ENCODE data around the gene SPTBN2.
"Not testable (repeated sequence)": the region's sequence is repeated elsewhere in the genome, so short reads cannot be mapped to it uniquely, and the experiment has no call there.

The SPTBN2 gene

DNA sequence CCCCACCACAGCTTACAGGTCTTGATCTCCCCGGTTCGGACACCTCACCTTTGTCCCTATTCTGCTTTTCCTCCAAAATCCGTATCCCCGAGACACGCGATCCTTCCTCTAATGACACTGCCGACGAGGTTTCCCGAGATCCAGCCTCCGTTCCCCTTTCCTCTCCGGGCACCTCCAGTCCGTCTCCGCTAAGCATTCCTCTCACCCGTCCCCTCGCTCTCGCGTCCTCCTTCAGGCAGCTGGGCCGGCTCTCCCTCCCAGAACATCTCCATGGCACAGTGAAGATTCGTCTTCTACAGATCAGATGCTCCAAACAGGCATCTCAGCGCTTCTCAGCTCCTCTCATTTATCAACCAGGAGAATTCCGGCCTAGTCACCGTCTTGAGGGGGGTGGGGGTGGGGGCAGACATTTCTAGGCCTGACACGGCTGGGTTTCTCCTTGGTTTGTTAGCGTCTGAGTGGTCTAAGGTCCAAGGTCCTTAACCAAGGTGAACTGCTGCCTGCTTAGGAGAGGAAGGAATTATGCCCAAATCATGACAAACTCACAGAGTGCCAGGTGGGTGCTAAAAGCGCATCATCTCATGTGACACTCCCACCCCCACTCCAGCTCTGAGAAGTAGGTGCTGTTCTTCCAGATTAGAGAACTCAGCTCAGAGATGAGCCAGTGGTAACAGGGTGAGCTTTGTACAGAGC lies at the start of gene SPTBN2:
SPTBN2 (minus strand) TSS at position 524 of the 693 bp plus-strand sequence. CDS start 7,976 bp downstream, outside the sequence.
- DNase-seq: no peak

- DNase-seq: no peak
Measured at GRCh38 chr11:66768818-66769217, 39.8 kb upstream of the SPTBN2 start.

- DNase-seq: no peak
Measured at GRCh38 chr11:66768088-66768521, 39.1 kb upstream of the SPTBN2 start.

DNA sequence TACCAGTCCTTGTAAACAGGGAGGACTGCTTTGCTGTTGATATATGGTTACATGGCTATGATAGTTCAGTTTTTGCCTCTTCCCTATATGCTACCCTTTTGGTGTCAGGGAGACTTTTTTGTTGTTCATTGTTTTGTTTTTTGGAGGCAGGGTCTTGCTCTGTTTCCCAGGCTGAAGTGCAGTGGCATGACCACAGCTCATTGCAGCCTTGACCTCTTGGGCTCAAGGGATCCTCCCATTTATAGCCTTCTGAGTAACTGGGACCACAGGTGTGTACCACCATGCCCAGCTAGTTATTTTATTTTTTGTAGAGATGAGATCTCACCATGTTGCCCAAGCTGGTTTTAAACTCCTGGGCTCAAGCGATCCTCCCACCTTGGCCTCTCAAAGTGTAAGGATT lies 38.6 kb upstream of the SPTBN2 start:
- DNase-seq: no peak

DNA sequence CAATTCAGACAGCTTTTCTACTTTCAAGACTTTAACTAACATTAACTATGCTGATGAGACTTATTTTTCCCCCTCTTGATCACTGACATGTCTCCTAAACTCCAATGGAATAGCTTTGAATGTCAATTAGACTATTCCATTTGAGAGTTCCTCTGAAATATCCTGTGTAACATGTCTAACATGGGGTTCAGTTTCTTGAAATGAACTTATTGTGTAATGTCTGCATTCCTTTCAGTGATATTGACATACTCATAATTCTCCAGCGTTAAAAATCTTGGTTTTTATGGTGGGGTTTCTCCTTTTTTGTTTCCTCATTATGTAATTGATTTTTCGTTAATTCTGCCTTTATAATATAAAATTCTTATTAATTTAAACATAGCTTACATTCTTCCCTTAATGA lies 37.7 kb upstream of the SPTBN2 start:
- no peak for DNase-seq

GRCh38 chr11:66762088-66762487 lies 33.1 kb upstream of the SPTBN2 start:
- DNase-seq: no peak

DNA sequence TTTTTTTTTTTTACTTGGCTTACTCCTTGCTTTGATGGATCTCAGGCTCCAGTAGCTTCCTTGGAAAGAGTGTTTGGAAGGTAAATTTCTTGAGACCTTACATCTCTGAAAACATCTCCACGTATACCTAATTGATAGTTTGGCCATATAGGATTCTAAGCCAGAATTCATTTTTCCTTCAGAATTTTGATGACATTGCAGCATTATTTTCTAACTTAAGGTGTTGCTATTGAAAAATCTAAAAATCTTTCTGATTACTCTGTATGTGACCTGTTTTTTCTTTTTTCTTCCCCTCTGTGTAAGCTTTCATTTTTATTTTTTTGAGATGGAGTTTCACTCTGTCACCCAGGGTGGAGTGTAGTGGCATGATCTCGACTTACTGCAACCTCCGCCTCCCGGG lies 23.1 kb upstream of the SPTBN2 start:
- no peak for DNase-seq

- no peak for DNase-seq
Measured at GRCh38 chr11:66749091-66749490, 20.1 kb upstream of the SPTBN2 start.

DNA sequence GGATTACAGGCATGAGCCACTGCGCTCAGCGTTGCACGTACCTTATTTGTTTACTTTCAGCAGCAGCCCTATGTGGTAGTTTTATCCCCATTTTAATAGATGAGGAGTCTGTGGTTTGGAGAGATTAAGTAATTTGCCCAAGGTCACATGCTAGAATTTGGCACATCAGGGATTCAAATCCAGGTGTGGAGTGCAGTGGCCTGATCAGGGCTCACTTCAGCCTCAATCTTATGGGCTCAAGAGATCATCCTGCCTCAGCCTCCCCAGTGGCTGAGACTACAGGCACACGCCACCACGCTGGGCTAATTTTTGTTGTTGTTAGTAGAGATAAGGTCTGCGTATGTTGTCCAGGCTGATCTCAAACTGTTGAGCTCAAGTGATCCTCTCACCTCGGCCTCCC lies 18.5 kb upstream of the SPTBN2 start:
- DNase-seq: no peak

GRCh38 chr11:66745356-66746235 lies 16.6 kb upstream of the SPTBN2 start:
- DNase-seq: peak; percentile 46

GRCh38 chr11:66744485-66745355 lies 15.7 kb upstream of the SPTBN2 start:
- peak; percentile 86 for DNase-seq

- no peak for DNase-seq
Measured at GRCh38 chr11:66743271-66743968, 14.4 kb upstream of the SPTBN2 start.

GRCh38 chr11:66741153-66741552 lies 12.1 kb upstream of the SPTBN2 start:
- no peak for DNase-seq

- DNase-seq: no peak
Measured at GRCh38 chr11:66739983-66740382, 11.0 kb upstream of the SPTBN2 start.

DNA sequence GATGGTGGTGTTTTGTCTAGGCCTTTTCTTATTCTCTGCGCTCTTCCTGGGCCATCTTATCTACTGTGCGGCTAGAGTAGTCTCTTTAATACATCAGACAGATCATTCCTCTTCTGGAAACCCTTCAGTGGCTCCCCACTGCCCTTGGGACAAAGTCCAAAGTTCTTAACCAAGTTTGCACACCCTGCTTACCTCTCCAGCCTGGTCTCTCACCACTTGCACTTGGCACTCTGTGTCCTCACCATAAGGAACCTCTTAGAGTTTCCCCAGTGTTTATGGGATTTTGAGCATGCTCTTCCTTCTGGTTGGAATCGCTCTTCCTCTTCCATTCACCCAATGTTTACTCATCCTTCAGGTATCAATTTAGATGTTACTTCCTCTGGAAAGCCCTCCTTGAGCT lies 5.2 kb upstream of the SPTBN2 start:
- no peak for DNase-seq

DNA sequence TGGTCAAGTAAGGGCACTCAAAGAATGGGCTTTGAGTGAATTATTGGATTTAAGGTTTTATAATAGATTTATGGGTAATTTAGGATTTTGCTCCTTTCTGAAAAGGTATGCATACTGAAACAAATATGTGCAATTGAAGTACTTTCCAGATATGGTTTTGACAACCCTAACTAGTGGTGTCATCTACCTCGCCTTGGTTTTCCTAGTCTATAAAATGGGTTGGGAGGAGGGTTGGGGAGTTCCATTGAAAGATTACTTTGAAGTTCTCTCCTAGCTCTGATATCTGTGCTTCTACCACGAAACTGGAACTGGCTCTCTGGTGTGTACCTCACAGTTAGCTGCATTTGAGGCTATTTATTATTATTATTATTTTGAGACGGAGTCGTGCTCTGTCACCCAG lies 431 bp upstream of the SPTBN2 start:
- no peak for DNase-seq

DNA sequence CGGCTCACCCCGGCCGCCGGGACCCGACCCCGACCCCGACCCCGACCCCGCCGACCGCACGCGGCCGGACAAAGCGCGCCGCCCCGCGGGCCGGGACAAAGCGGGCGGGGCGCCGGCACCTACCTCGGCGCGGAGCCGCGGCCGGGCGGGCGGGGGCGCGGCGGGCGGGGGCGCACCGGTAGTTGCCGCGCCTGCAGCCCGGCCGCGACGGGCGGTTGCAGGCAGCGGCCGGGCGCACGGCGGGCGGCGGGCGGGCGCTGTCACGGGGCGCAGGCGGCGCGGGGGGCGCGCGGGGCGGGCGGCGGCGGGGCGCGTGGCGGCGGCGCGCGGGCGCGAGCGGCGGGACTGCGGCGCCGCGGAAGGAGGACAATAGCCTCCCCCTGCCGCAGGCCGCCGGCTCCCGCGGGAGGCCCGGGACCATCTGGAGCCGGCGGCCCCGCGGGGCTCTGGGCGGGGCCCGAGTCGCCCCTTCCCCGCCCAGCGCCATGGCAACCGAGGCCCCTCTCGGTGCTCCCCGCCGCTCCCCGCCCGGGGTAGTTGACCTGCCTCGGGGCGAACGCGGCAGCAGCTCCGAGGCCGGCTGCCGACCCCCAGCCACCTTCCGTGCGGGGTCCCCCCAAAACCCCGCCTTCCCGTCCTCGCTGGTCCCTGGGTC lies 851 bp downstream of the SPTBN2 start:
- no peak for DNase-seq

GRCh38 chr11:66727282-66728037 lies 1.6 kb downstream of the SPTBN2 start:
- DNase-seq: no peak

- no peak for DNase-seq
Measured at GRCh38 chr11:66725647-66726046, 3.4 kb downstream of the SPTBN2 start.

GRCh38 chr11:66725114-66725513 lies 3.9 kb downstream of the SPTBN2 start:
- no peak for DNase-seq

DNA sequence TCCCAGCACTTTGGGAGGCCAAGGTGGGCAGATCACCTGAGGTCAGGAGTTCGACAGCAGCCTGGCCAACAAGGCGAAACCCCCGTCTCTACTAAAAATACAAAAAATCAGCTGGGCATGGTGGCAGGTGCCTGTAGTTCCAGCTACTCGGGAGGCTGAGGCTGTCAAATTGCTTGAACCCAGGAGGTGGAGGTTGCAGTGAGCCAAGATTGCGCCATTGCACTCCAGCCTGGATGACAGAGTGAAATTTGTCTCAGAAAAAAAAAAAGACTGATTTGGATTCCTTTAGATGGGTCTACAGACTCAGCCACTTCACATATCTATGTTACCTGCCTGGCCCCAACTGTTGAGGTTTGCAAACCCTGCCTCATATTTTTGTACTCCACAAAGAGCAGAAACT lies 4.8 kb downstream of the SPTBN2 start:
- not testable (repeated sequence) for DNase-seq

All from activated naive CD4-positive, alpha-beta T cell treated with anti-CD3 and anti-CD28 coated beads, Interleukin-2, amount 50 U/mL, for 16 hours (primary cell).